ENCODE results near the gene SRSF2.
"Not testable (repeated sequence)": the region's sequence is repeated elsewhere in the genome, so short reads cannot be mapped to it uniquely, and the experiment has no call there.

SRSF2 gene

DNA sequence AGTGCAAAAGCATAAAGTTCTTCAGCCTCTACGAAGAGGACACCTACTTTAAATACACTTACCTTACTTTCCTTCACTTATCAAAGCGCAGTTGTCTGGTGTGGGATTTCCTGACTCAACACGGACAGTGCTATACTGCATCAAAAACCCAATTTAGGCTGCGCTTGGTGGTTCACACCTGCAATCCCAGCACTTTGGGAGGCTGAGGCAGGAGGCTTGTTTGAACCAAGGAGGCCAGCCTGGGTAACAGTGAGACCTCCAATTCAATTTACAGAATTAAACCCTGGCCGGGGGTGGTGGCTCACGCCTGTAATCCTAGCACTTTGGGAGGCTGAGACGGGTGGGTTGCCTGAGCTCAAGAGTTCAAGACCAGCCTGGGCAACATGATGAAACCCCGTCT, 14.9 kb downstream of the SRSF2 start:
- no peak for DNase-seq (ENCODE audit: low read depth in 4 of 4, low spot score in 1 of 4)

GRCh38 chr17:76721463-76721862, 15.7 kb downstream of the SRSF2 start:
- DNase-seq (ENCODE audit: low read depth in 4 of 4, low spot score in 1 of 4) = no peak

- no peak for DNase-seq (ENCODE audit: low read depth in 4 of 4, low spot score in 1 of 4)
These were observed 16.2 kb downstream of the SRSF2 start for GRCh38 chr17:76720941-76721340.

DNA sequence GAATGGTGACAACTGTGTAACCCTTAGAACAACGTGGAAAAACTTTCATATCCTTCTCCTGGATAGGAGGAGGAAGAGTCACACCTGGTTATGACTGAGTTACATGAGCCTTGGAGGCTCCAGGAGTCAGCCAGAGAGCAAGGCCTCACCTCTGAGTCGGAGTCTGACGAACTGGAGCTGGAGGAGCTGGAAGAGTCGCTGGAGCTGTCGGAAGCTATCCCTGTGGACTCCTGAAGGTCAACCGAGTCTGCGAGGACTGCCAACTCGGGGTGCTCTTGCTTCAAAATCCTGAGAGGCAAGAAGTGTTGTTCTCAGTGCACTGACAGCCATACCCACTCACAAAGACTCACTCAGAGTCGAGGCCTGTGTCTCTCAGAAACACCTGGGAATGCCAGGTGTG, 16.9 kb downstream of the SRSF2 start:
- DNase-seq (ENCODE audit: low read depth in 4 of 4, low spot score in 1 of 4) = no peak

DNA sequence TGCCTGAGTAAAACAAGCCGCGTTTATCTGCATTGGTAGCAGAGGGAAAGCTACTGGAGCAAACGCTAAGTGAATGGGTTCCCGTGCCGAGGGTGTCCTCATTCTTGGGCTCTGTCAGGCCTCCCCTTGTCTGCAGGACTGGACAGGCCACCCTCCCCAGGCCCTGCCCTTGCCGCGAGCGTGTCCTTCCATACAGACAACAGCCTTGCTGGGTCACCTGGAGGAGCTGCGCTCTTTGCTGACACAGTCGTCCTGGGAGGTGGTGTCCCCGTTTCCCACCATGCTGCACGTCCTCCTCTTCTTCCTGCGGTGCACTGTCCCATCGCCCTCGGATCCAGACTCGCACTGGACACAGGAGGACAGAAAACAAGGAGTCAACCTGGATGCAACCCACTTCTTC, 18.6 kb downstream of the SRSF2 start:
- DNase-seq (ENCODE audit: low read depth in 4 of 4, low spot score in 1 of 4) = no peak

DNA sequence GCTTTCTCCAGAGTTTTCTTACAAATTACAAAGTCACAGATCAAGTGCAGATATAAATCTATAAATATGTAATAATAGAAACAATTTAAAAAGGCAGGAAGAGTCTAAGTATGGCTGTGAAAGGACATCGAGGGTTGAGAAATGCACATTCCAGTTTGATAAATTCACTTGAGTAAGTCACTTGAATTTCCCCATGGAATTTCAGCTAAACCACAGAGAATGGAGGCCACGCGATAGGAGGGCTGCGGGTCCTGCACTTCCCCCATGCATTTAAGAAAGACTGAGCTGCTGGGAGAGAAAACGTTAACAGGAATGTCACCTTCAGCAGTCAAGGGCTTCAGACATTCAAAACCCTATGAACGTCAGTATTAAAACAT, 20.3 kb downstream of the SRSF2 start:
- no peak for DNase-seq (ENCODE audit: low read depth in 4 of 4, low spot score in 1 of 4)

DNA sequence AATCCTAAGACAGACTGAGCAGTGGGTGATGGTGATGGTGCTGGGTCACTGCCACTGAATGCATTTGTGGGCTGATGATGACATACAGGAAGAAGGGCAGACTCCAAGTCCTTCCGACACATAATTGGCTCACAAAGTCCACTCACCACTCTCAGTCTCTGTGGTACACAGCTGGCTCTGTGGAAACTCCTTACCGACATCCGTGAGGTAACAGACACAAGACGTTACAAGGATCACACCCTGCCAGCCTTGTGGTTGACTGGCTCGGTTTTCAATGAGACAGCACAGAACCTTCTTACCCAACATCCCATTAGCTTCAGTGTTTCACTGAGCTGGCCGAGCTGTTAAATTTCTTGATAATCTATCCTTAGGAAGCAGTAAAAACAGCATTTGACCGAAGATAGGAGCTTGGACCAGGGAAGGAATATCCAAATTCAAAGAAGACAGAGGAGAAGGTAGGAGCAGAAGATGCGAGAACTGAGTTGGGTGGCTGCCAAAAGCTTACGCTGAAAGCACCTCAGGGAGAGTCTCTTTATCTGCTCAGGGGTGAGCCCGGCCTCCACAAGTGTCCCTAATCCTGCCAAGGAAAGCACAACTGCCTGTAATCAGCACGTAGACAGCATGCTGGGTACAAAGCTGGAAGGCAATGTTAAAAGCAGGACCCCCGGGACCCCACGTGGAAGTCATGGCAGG, 20.8 kb downstream of the SRSF2 start:
- DNase-seq (ENCODE audit: low read depth in 4 of 4, low spot score in 1 of 4) = no peak

- no peak for DNase-seq (ENCODE audit: low read depth in 4 of 4, low spot score in 1 of 4)
These were observed 21.7 kb downstream of the SRSF2 start for GRCh38 chr17:76715496-76715830.

GRCh38 chr17:76714822-76715495, 22.2 kb downstream of the SRSF2 start:
- peak; percentile 62 to 75 (median 68) for DNase-seq (ENCODE audit: low read depth in 4 of 4, low spot score in 1 of 4)

DNA sequence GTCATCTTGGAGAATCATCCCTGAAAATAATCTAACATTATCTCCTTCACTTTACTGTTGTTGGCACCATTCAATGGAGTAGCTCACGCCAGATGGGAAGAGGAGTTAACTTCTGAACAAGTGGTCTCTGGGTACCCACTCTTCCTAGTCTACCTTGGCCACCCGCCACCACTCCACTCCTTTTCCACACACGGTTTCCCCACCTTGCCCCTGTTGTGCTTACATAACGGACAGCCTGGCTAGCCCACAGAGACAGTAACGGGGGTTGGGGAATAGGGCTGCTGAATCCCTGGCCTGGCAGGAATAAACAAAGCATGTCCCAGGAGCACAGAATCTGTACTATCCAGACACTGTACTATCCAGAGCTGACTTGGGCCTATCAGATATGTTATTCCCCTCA, 22.8 kb downstream of the SRSF2 start:
- no peak for DNase-seq (ENCODE audit: low read depth in 4 of 4, low spot score in 1 of 4)

DNA sequence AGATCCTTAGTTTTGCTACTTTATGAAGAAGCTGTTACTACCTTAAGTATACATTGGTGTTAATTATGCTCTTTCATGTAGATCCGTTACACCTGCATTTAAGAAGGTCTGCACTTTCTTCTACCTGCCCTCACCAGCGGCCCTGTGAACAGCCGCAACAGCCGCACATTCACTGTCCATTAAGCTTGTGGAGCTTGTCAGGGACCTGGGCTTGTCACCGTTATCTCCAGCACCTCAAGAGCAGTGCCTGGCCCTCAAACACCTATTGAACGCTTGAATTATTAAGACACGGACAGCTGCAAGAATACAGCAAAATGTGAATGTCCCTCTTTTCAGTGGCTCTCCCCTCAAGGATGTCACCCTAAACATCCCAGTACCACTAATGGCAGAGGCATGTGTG, 23.4 kb downstream of the SRSF2 start:
- no peak for DNase-seq (ENCODE audit: low read depth in 4 of 4, low spot score in 1 of 4)

DNA sequence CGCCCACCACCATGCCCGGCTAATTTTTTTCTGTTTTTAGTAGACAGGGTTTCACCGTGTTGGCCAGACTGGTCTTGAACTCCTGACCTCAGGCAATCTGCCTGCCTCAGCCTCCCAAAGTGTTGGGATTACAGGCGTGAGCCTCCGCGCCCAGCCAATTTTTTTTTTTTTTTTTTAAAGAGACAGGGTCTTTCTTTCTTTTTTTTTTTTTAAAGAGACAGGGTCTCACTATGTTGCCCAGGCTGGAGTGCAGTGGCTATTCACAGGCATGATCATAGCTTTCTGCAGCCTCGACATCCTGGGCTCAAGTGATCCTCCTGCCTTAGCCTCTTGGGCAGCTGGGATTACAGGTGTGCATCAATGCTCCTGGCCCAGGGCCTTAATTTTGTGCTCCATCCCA, 24.8 kb downstream of the SRSF2 start:
- not testable (repeated sequence) for DNase-seq (ENCODE audit: low read depth in 4 of 4, low spot score in 1 of 4)

DNA sequence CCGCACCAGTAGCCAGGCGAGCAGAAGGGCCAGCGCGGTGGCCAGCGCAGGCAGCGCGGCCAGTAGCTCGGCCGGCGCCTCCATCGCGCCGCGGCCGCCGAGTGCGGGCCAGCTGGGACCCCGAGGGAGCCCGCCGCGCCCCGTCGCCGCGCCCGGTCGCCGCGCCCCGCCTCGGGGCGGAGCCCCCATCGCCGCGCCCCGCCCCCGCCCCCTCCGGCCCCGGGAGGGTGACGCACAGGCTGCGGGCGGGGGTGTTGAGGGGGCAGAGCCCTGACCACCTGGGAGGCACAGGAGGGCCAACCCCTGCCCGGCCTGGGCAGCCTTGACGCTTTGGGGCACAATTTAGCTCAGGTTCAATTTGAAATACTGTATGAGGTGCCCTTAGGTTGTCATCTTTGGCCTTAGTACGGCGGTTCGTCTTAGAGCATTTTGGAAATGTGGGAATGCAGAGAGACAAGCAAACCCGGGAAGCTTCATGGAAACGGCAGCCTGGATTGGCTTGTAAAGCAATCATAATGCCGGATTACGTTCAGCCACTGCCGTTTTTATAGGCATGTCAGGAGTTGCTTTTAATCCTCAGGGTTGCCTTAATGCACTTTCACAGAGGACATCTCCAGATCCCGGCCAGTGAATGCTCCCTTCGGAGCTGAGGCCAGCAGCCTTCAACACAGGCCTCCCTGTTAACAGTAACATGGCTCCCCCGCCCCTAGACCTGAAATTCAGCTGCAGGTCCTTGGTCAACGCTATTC, 26.1 kb downstream of the SRSF2 start, which contains the start of gene MXRA7:
Gene MXRA7 (minus strand): TSS at position 103 of the 749 bp plus-strand sequence. CDS start 19 bp downstream, at position 84.
- peak in 3 of 4 experiments; percentile 20 to 36 (median 35) for DNase-seq (ENCODE audit: low read depth in 4 of 4, low spot score in 1 of 4)

DNA sequence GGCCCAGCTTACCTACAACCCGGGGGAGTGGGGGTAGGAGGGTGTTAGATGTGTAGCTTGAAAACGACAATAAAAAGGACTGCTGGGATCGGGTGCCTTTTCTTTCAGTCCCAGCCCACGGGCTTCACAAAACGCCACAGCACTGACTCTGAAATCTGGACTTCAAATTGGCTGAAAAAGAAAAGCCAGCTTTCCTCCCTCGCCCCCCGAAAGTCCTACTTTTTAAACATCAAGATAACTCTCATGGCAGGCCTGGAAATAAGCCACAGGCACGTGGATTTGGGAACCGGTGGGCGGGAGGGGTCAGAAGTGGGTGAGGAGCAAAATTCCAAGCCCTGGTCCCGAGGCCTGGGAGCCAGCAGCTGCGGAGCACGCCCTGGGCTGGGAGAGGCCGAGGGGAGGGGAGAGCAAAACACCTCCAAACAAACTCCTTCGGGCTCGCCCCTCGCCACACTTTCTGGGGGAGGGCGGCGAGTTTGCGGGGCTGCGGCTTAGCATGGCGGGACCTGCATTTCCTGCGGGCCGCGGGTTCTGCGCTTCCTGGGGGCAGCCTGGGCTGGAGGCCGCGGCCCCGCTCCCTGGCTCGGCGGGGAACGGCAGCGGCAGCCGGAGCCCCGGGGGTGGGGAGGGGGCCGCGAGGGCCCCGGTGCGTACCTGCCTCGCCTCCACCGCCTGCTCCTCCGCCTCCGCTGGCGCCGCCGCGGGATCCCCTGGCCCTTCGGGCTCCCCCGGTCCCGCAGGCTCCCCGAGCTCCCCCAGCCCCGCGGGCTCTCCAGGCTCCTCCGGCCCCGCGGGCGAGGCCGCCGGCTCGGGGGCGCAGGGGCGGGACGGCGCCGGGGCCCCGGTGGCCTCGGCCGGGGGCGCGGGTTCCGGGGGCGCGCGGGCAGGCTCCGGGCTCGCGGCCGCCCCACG, 26.9 kb downstream of the SRSF2 start:
- not testable (repeated sequence) for DNase-seq (ENCODE audit: low read depth in 4 of 4, low spot score in 1 of 4)

GRCh38 chr17:76709077-76709950, 27.8 kb downstream of the SRSF2 start:
- no peak for DNase-seq (ENCODE audit: low read depth in 4 of 4, low spot score in 1 of 4)

- no peak for DNase-seq (ENCODE audit: low read depth in 4 of 4, low spot score in 1 of 4)
These were observed 28.9 kb downstream of the SRSF2 start for GRCh38 chr17:76707985-76708807.

DNA sequence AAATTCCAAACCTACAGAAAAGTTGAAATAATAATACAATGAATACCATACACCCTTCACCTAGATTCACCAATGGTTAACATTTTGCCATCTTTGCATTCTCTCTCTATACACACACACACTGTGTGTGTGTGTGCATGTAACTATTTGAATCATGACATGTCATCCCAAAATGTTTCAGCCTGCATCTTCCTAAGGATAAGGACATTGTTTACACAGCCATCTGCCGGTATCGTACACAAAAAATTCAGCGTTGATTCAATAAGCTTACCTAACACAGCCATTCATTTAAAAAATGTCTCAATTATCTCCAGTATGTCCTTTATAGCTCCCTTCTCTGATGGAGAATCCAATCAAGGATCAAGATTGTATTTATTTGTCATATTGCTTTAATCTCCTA, 30.3 kb downstream of the SRSF2 start:
- DNase-seq (ENCODE audit: low read depth in 4 of 4, low spot score in 1 of 4) = no peak

GRCh38 chr17:76704805-76705204, 32.3 kb downstream of the SRSF2 start:
- no peak for DNase-seq (ENCODE audit: low read depth in 4 of 4, low spot score in 1 of 4)

- no peak for DNase-seq (ENCODE audit: low read depth in 4 of 4, low spot score in 1 of 4)
These were observed 34.0 kb downstream of the SRSF2 start for GRCh38 chr17:76702941-76703637.

Measured in stimulated activated CD4-positive, alpha-beta T cell treated with anti-CD3 and anti-CD28 coated beads, Interleukin-1b, Interleukin-23, amount 100 ng/mL, for 24 hours (primary cell).